Lung microvascular endothelial cell (primary cell): ENCODE measurements around the gene CRACDL. TPM values are rescaled to one million over a fixed set of nuclear protein-coding genes. Genes with fewer than 3 reads are reported as not detected.

Experiments used
- DNase-seq, 2 donors: peaks; one replicate each; pipeline versions ENCODE4 v3.0.0 to v3.0.0-alpha.2; 2010; ENCODE audit warnings: low read depth in 2 of 2
- total RNA-seq: library from RNA; depleted of rRNA; stranded (reverse); fragments of >200 nt; gene quantifications from 2 replicates; pipeline ENCODE4 v1.2.1, GENCODE V29; 2014

The CRACDL gene
- total RNA-seq, 1 donor from 2014 or later = 0.60 TPM

- no peak for DNase-seq
Measured at GRCh38 chr2:98854682-98855081, 81.3 kb downstream of the CRACDL start.

- DNase-seq = no peak
Measured at GRCh38 chr2:98852932-98853331, 83.1 kb downstream of the CRACDL start.

GRCh38 chr2:98850074-98850473 is 86.0 kb downstream of the CRACDL start:
- no peak for DNase-seq

GRCh38 chr2:98849113-98849512 is 86.9 kb downstream of the CRACDL start:
- DNase-seq = no peak

GRCh38 chr2:98847853-98848252 is 88.2 kb downstream of the CRACDL start:
- DNase-seq = peak in 1 of 2 donors; percentile 68

- peak in 1 of 2 donors; percentile 60 for DNase-seq
Measured at GRCh38 chr2:98846041-98846440, 90.0 kb downstream of the CRACDL start.

- no peak for DNase-seq
Measured at GRCh38 chr2:98842136-98842535, 93.9 kb downstream of the CRACDL start.

- no peak for DNase-seq
Measured at GRCh38 chr2:98839292-98839691, 96.7 kb downstream of the CRACDL start.

GRCh38 chr2:98835831-98836385 is 100.1 kb downstream of the CRACDL start:
- no peak for DNase-seq

- no peak for DNase-seq
Measured at GRCh38 chr2:98833917-98834263, 102.1 kb downstream of the CRACDL start.

GRCh38 chr2:98833172-98833916 is 102.7 kb downstream of the CRACDL start:
- DNase-seq = peak in 1 of 2 donors; percentile 90

- no peak for DNase-seq
Measured at GRCh38 chr2:98832172-98832571, 103.9 kb downstream of the CRACDL start.

- DNase-seq = no peak
Measured at GRCh38 chr2:98830571-98831145, 105.4 kb downstream of the CRACDL start.

- DNase-seq = no peak
Measured at GRCh38 chr2:98829581-98830270, 106.3 kb downstream of the CRACDL start.

- peak in 1 of 2 donors; percentile 29 for DNase-seq
Measured at GRCh38 chr2:98828793-98829371, 107.1 kb downstream of the CRACDL start.

GRCh38 chr2:98828369-98828744 is 107.7 kb downstream of the CRACDL start:
- DNase-seq = no peak

- no peak for DNase-seq
Measured at GRCh38 chr2:98827625-98828368, 108.2 kb downstream of the CRACDL start.

GRCh38 chr2:98826856-98827255 is 109.2 kb downstream of the CRACDL start:
- no peak for DNase-seq

GRCh38 chr2:98825858-98826257 is 110.2 kb downstream of the CRACDL start:
- DNase-seq = no peak

- DNase-seq = no peak
Measured at GRCh38 chr2:98825404-98825803, 110.6 kb downstream of the CRACDL start.

- no peak for DNase-seq
Measured at GRCh38 chr2:98825020-98825350, 111.0 kb downstream of the CRACDL start.
